ENCODE data around the gene CYP26B1.

The CYP26B1 gene

GRCh38 chr2:72103690-72104089, 44.0 kb downstream of the CYP26B1 start:
- no peak for DNase-seq (ENCODE audit: low spot score)
- TF ChIP-seq CTCF (IDR thresholded peaks at IDR 0.05; ENCODE audit: extremely low read depth, missing control alignments) = no peak

GRCh38 chr2:72103161-72103560, 44.5 kb downstream of the CYP26B1 start:
- TF ChIP-seq CTCF (IDR thresholded peaks at IDR 0.05; ENCODE audit: extremely low read depth, missing control alignments) = no peak
- no peak for DNase-seq (ENCODE audit: low spot score)

GRCh38 chr2:72098935-72099334, 48.7 kb downstream of the CYP26B1 start:
- no peak for TF ChIP-seq CTCF (IDR thresholded peaks at IDR 0.05; ENCODE audit: extremely low read depth, missing control alignments)
- no peak for DNase-seq (ENCODE audit: low spot score)

- TF ChIP-seq CTCF (IDR thresholded peaks at IDR 0.05; ENCODE audit: extremely low read depth, missing control alignments) = no peak
- DNase-seq (ENCODE audit: low spot score) = no peak
Observed at GRCh38 chr2:72097276-72097675, 50.4 kb downstream of the CYP26B1 start.

GRCh38 chr2:72096181-72096580, 51.5 kb downstream of the CYP26B1 start:
- no peak for TF ChIP-seq CTCF (IDR thresholded peaks at IDR 0.05; ENCODE audit: extremely low read depth, missing control alignments)
- no peak for DNase-seq (ENCODE audit: low spot score)

GRCh38 chr2:72095364-72095763, 52.3 kb downstream of the CYP26B1 start:
- no peak for TF ChIP-seq CTCF (IDR thresholded peaks at IDR 0.05; ENCODE audit: extremely low read depth, missing control alignments)
- no peak for DNase-seq (ENCODE audit: low spot score)

- no peak for TF ChIP-seq CTCF (IDR thresholded peaks at IDR 0.05; ENCODE audit: extremely low read depth, missing control alignments)
- no peak for DNase-seq (ENCODE audit: low spot score)
Observed at GRCh38 chr2:72094701-72095100, 53.0 kb downstream of the CYP26B1 start.

Data from GM20000 (cell line).